T-cell (primary cell): ENCODE data around the gene ACSS3. TPM values are rescaled to one million over a fixed set of nuclear protein-coding genes. Genes with fewer than 3 reads are reported as not detected.

Source experiments
- ATAC-seq, 4 experiments: fragments of 200-7000 bp in 3 of 4; fragments of 150-1000 bp in 1 of 4; cut with Tn5 transposase; replicated peaks in 1 of 4; 1 replicate in 3 of 4; 2 replicates in 1 of 4; pipeline ENCODE4 v1.10.0; 2021; ENCODE audit warnings: moderate library complexity in 3 of 4, mild to moderate bottlenecking in 2 of 4, moderate number of reproducible peaks in 1 of 4
- CTCF ChIA-PET, 2 donors: fragments of 300-600 bp; sonication (Branson Sonifier 250); formaldehyde crosslinking; loops; one replicate each; lab custom pipeline; 2022; ENCODE audit warnings: antibody characterized with exemption in 2 of 2; lab: Charles Lee
- POLR2A ChIA-PET, 2 donors: fragments of 300-600 bp; sonication (Branson Sonifier 250); formaldehyde crosslinking; loops; one replicate each; lab custom pipeline; 2022; ENCODE audit warnings: antibody characterized with exemption in 2 of 2; lab: Charles Lee
- DNase-seq, 35 experiments: peaks; one replicate each; pipeline versions ENCODE4 v3.0.0 to v3.0.0-alpha.2; 2013 to 2023
- H3K27ac ChIP-seq: one replicate; pipeline ENCODE4 v1.5.1; 2013; ENCODE audit warnings: low read length
- H3K27me3 ChIP-seq, 2 experiments: replicated peaks in 1 of 2; 1 replicate in 1 of 2; 2 replicates in 1 of 2; pipeline versions ENCODE4 v1.6.1 to v1.7.0; 2013; ENCODE audit warnings: low read length in 1 of 2, mixed read lengths in 1 of 2; ENCODE audit not compliant: control insufficient read depth in 2 of 2, insufficient read depth in 2 of 2; ENCODE audit errors: extremely low read depth in 1 of 2
- H3K36me3 ChIP-seq, 2 donors: 1 replicate in 1 of 2; 2 replicates in 1 of 2; pipeline versions ENCODE4 v1.6.1 to v1.7.0; 2013; ENCODE audit warnings: low read length in 1 of 2; ENCODE audit not compliant: control insufficient read depth in 2 of 2, insufficient read depth in 1 of 2; ENCODE audit errors: extremely low read depth in 1 of 2
- H3K4me1 ChIP-seq, 2 experiments: 1 replicate in 1 of 2; 2 replicates in 1 of 2; pipeline versions ENCODE4 v1.6.1 to v1.7.0; 2013; ENCODE audit warnings: low read length in 2 of 2, mixed read lengths in 1 of 2; ENCODE audit not compliant: insufficient read depth in 2 of 2, control insufficient read depth in 1 of 2; ENCODE audit errors: extremely low read depth in 1 of 2
- H3K4me3 ChIP-seq, 2 donors: 1 replicate in 1 of 2; 2 replicates in 1 of 2; pipeline versions ENCODE4 v1.5.1 to v1.7.0; 2013; ENCODE audit warnings: mild to moderate bottlenecking in 2 of 2, low read length in 1 of 2, moderate library complexity in 1 of 2; ENCODE audit not compliant: control insufficient read depth in 1 of 2; ENCODE audit errors: extremely low read depth in 1 of 2
- H3K9me3 ChIP-seq: 2 replicates; pipeline ENCODE4 v1.7.0; 2013
- H3K27ac Mint-ChIP-seq, 2 donors: one replicate each; pipeline ENCODE4 v1.8.0; 2020 to 2021; ENCODE audit warnings: mild to moderate bottlenecking in 2 of 2, mixed read lengths in 2 of 2
- H3K27me3 Mint-ChIP-seq, 2 donors: one replicate each; pipeline ENCODE4 v1.8.0; 2021 to 2022; ENCODE audit warnings: mixed read lengths in 2 of 2
- H3K36me3 Mint-ChIP-seq: one replicate; pipeline ENCODE4 v1.8.0; 2021; ENCODE audit warnings: mixed read lengths
- H3K4me1 Mint-ChIP-seq, 3 donors: one replicate each; pipeline ENCODE4 v1.8.0; 2020 to 2022; ENCODE audit warnings: mixed read lengths in 3 of 3, mild to moderate bottlenecking in 1 of 3
- H3K4me3 Mint-ChIP-seq, 3 donors: one replicate each; pipeline ENCODE4 v1.8.0; 2020 to 2022; ENCODE audit warnings: mild to moderate bottlenecking in 3 of 3, mixed read lengths in 3 of 3, moderate library complexity in 3 of 3
- H3K9me3 Mint-ChIP-seq, 3 donors: one replicate each; pipeline ENCODE4 v1.8.0; 2020 to 2022; ENCODE audit warnings: mixed read lengths in 3 of 3
- WGBS: methylation state at CpG from one replicate; pipeline ENCODE4 v1.1.5; 2013; ENCODE audit warnings: missing lambda C conversion rate; ENCODE audit not compliant: insufficient coverage; 5-methylcytosine and 5-hydroxymethylcytosine counted together
- total RNA-seq, 35 experiments: library from RNA in 6 of 35; stranded (reverse) in 6 of 35; fragments of 120-200 nt in 1 of 35; gene quantifications; one replicate each; pipeline versions ENCODE4 v1.2.1 to v1.2.4 and lab custom pipeline; 2013 to 2026

ACSS3 gene
- total RNA-seq, 5 donors from 2014 or later (not counting 1 experiment from before 2014, with no cell fraction given) = 0.13 to 0.41 TPM; not detected in 3

GRCh38 chr12:81288651-81289050 is 210.8 kb downstream of the ACSS3 start:
- ChIA-PET POLR2A (no interaction called here), CTCF (no interaction called here)
- Mint-ChIP-seq H3K27me3 (no peaks in the 10 kb centered on the region), H3K9me3 (peaks cover 0 to 6% (median under 1%) of the 10 kb centered on the region in 3 donors), H3K36me3 (no peaks in the 10 kb centered on the region), H3K4me3 (no peak overlapping the region), H3K27ac (no peak overlapping the region), H3K4me1 (no peaks in the 10 kb centered on the region)
- H3K27me3 ChIP-seq = no peaks in the 10 kb centered on the region
- no peaks in the 10 kb centered on the region for H3K36me3 ChIP-seq
- DNase-seq (no peak), ATAC-seq (no peak)
- H3K4me1 ChIP-seq = no peaks in the 10 kb centered on the region
- no peak overlapping the region for H3K4me3 ChIP-seq
- no peak overlapping the region for H3K27ac ChIP-seq
- no peaks in the 10 kb centered on the region for H3K9me3 ChIP-seq

- H3K27ac ChIP-seq = no peak overlapping the region
- ChIA-PET CTCF (interaction anchor here in 1 of 2 donors (0.6 kb wide), 1 partner anchor 76 kb away, joined by 4 read pairs; no protein-coding TSS in a partner anchor), POLR2A (no interaction called here)
- H3K4me3 ChIP-seq = no peak overlapping the region
- no peaks in the 10 kb centered on the region for H3K4me1 ChIP-seq
- no peaks in the 10 kb centered on the region for H3K9me3 ChIP-seq
- no peaks in the 10 kb centered on the region for H3K27me3 Mint-ChIP-seq
- ATAC-seq = no peak
- no peak overlapping the region for H3K27ac Mint-ChIP-seq
- H3K4me1 Mint-ChIP-seq = no peaks in the 10 kb centered on the region
- no peaks in the 10 kb centered on the region for H3K36me3 Mint-ChIP-seq
- WGBS = 52% methylated on average over 5 of the region's 12 CpGs
- H3K4me3 Mint-ChIP-seq = no peak overlapping the region
- H3K36me3 ChIP-seq = no peaks in the 10 kb centered on the region
- H3K27me3 ChIP-seq = no peaks in the 10 kb centered on the region
- no peak for DNase-seq
- H3K9me3 Mint-ChIP-seq = peaks cover 3 to 12% (median 4%) of the 10 kb centered on the region in 3 donors
Observed at GRCh38 chr12:81294325-81295190, 216.7 kb downstream of the ACSS3 start.

GRCh38 chr12:81295251-81295650 is 217.4 kb downstream of the ACSS3 start:
- DNase-seq = no peak
- Histone ChIP-seq H3K9me3 (no peaks in the 10 kb centered on the region), H3K4me1 (no peaks in the 10 kb centered on the region), H3K4me3 (no peak overlapping the region), H3K27ac (no peak overlapping the region), H3K36me3 (no peaks in the 10 kb centered on the region), H3K27me3 (no peaks in the 10 kb centered on the region)
- POLR2A ChIA-PET = no interaction called here
- no peak overlapping the region for H3K27ac Mint-ChIP-seq
- ATAC-seq = no peak
- H3K4me1 Mint-ChIP-seq = no peaks in the 10 kb centered on the region
- no CpG with 5 or more reads among the region's 3 CpGs for WGBS
- CTCF ChIA-PET = interaction anchor here in 1 of 2 donors (1.0 kb wide), 1 partner anchor 12 kb away, joined by 3 read pairs; no protein-coding TSS in a partner anchor
- no peaks in the 10 kb centered on the region for H3K27me3 Mint-ChIP-seq
- peaks cover 3 to 10% (median 4%) of the 10 kb centered on the region in 3 donors for H3K9me3 Mint-ChIP-seq
- H3K36me3 Mint-ChIP-seq = no peaks in the 10 kb centered on the region
- no peak overlapping the region for H3K4me3 Mint-ChIP-seq

GRCh38 chr12:81296556-81297305 is 218.9 kb downstream of the ACSS3 start:
- ATAC-seq (no peak), DNase-seq (no peak)
- Mint-ChIP-seq H3K9me3 (peaks cover 3 to 10% (median 9%) of the 10 kb centered on the region in 3 donors), H3K36me3 (no peaks in the 10 kb centered on the region), H3K4me1 (no peaks in the 10 kb centered on the region), H3K4me3 (no peak overlapping the region), H3K27me3 (no peaks in the 10 kb centered on the region), H3K27ac (no peak overlapping the region)
- Histone ChIP-seq H3K27ac (no peak overlapping the region), H3K27me3 (no peaks in the 10 kb centered on the region), H3K4me3 (no peak overlapping the region), H3K4me1 (no peaks in the 10 kb centered on the region), H3K36me3 (no peaks in the 10 kb centered on the region), H3K9me3 (no peaks in the 10 kb centered on the region)
- WGBS = 63% methylated on average over 1 of the region's 2 CpGs
- ChIA-PET CTCF (interaction anchor here in 1 of 2 donors (0.5 kb wide), 1 partner anchor 323 kb away, joined by 5 read pairs; no protein-coding TSS in a partner anchor), POLR2A (no interaction called here)

- no peaks in the 10 kb centered on the region for H3K4me1 ChIP-seq
- peaks cover 3 to 11% (median 9%) of the 10 kb centered on the region in 3 donors for H3K9me3 Mint-ChIP-seq
- no peaks in the 10 kb centered on the region for H3K36me3 ChIP-seq
- no peaks in the 10 kb centered on the region for H3K9me3 ChIP-seq
- no peak overlapping the region for H3K4me3 Mint-ChIP-seq
- H3K27ac ChIP-seq = no peak overlapping the region
- no peak overlapping the region for H3K27ac Mint-ChIP-seq
- no peaks in the 10 kb centered on the region for H3K27me3 ChIP-seq
- no peaks in the 10 kb centered on the region for H3K36me3 Mint-ChIP-seq
- ChIA-PET CTCF (no interaction called here), POLR2A (no interaction called here)
- no peaks in the 10 kb centered on the region for H3K4me1 Mint-ChIP-seq
- ATAC-seq (no peak), DNase-seq (no peak)
- no peak overlapping the region for H3K4me3 ChIP-seq
- H3K27me3 Mint-ChIP-seq = no peaks in the 10 kb centered on the region
- WGBS = no CpG with 5 or more reads among the region's 3 CpGs
Observed at GRCh38 chr12:81297601-81298000, 219.7 kb downstream of the ACSS3 start.

- H3K27me3 Mint-ChIP-seq = no peaks in the 10 kb centered on the region
- H3K27me3 ChIP-seq = no peaks in the 10 kb centered on the region
- no peaks in the 10 kb centered on the region for H3K36me3 ChIP-seq
- peaks cover 0 to 12% (median 7%) of the 10 kb centered on the region in 3 donors for H3K9me3 Mint-ChIP-seq
- no peaks in the 10 kb centered on the region for H3K4me1 ChIP-seq
- no CpG with 5 or more reads among the region's 2 CpGs for WGBS
- ATAC-seq (no peak), DNase-seq (no peak)
- no peak overlapping the region for H3K27ac ChIP-seq
- no peaks in the 10 kb centered on the region for H3K4me1 Mint-ChIP-seq
- no peak overlapping the region for H3K4me3 ChIP-seq
- no peaks in the 10 kb centered on the region for H3K9me3 ChIP-seq
- no peak overlapping the region for H3K4me3 Mint-ChIP-seq
- no peak overlapping the region for H3K27ac Mint-ChIP-seq
- CTCF ChIA-PET = no interaction called here
- H3K36me3 Mint-ChIP-seq = no peaks in the 10 kb centered on the region
- POLR2A ChIA-PET = no interaction called here
Observed at GRCh38 chr12:81300454-81300853, 222.6 kb downstream of the ACSS3 start.
